Activated naive CD4-positive, alpha-beta T cell (primary cell): ENCODE data around the gene PLPPR3.
"Not testable (repeated sequence)": the region's sequence is repeated elsewhere in the genome, so short reads cannot be mapped to it uniquely, and the experiment has no call there.

Experiments used
- DNase-seq, 4 experiments: peaks; one replicate each; lab custom pipeline; 2025; lab: John Stamatoyannopoulos, UW

Gene PLPPR3

GRCh38 chr19:853014-853585 is 31.3 kb upstream of the PLPPR3 start:
- DNase-seq: no peak

- DNase-seq: no peak
Measured at GRCh38 chr19:852136-853013, 30.6 kb upstream of the PLPPR3 start, which contains the start of gene ELANE. Gene ELANE, plus strand, starts transcription at chr19:852303. Its CDS starts 26 bp downstream, at chr19:852329.

DNA sequence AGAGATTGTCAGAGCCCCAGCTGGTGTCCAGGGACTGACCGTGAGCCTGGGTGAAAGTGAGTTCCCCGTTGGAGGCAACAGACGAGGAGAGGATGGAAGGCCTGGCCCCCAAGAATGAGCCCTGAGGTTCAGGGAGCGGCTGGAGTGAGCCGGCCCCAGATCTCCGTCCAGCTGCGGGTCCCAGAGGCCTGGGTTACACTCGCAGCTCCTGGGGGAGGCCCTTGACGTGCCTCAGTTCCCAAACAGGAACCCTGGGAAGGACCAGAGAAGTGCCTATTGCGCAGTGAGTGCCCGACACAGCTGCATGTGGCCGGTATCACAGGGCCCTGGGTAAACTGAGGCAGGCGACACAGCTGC is 29.2 kb upstream of the PLPPR3 start:
- DNase-seq: no peak

- no peak for DNase-seq
Measured at GRCh38 chr19:850221-850978, 28.6 kb upstream of the PLPPR3 start.

- DNase-seq: not testable (repeated sequence)
Measured at GRCh38 chr19:849195-849594, 27.4 kb upstream of the PLPPR3 start.

DNA sequence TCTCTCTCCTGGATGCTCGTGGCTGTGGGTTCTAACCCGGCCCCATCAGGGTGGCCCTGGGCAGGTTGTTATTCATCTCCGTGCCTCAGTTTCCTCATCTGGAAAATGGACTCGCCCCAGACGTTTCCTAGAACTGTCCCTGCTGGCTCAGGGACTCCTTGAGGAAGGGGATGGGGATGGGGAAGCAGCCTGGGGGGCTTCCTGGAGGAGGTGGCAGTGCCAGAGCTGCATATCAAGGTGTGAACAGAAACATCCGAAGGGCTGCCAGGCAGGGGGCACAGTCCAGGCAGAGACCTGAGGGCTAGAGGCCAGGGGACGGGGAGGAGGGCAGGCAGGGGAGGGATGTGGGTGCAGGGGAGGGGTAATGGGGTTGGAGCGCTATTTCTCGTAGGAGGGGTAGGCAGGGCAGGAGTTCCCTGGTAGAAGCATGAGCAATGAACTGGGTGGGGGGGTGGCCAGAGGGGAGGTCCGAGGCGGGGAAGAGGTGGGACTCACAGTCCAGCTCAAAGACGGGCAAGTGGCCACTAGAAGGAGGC is 26.7 kb upstream of the PLPPR3 start:
- DNase-seq: no peak

DNA sequence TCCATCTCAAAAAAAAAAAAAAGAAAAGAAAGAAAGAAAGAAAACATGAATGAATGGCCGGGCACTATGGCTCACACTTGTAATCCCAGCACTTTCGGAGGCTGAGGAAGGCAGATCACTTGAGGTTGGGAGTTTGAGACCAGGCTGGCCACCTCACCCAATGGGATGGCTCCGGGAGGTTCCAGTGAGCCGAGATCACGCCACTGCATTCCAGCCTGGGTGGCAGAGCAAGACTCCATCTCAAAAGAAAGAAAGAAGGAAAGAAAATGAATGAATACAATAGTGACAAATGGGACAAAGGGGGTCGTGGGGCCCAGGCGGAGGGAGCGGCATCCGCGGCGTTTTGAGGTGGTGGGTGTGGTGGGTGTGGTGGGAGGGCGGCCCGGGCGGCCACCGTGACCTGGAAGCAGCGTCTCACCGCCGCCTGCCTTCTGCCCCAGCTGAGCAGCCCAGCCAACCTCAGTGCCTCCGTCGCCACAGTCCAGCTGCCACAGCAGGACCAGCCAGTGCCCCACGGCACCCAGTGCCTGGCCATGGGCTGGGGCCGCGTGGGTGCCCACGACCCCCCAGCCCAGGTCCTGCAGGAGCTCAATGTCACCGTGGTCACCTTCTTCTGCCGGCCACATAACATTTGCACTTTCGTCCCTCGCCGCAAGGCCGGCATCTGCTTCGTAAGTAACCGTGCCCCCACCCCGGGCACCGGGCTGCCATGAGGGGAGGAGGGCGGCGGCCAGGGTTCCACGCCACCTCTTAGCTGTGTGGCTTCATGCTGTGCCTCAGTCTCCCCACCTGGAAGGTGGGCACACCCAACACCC is 24.2 kb upstream of the PLPPR3 start:
- DNase-seq: no peak

- no peak for DNase-seq
Measured at GRCh38 chr19:844546-844971, 22.8 kb upstream of the PLPPR3 start.

DNA sequence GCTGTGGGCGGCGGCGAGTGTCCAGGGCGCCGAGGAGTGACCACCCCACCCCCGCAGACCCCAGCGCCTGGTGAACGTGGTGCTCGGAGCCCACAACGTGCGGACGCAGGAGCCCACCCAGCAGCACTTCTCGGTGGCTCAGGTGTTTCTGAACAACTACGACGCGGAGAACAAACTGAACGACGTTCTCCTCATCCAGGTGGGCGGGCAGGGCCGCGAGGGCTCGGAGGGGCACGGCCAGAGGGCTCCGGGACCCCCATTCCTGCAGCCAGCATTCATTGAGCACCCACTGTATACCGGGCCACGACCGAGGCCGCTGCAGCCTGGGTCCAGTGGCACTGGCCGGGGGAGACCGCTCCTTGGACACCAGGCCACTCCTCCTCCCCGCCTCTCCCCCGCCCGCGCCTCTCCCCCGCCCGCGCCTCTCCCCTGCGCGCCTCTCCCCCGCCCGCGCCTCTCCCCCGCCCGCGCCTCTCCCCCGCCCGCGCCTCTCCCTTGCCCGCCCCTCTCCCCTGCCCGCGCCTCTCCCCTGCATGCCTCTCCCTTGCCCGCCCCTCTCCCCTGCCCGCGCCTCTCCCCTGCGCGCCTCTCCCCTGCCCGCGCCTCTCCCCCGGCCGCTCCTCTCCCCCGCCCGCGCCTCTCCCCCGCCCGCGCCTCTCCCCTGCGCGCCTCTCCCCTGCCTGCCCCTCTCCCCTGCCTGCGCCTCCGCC is 22.2 kb upstream of the PLPPR3 start:
- DNase-seq: no peak

DNA sequence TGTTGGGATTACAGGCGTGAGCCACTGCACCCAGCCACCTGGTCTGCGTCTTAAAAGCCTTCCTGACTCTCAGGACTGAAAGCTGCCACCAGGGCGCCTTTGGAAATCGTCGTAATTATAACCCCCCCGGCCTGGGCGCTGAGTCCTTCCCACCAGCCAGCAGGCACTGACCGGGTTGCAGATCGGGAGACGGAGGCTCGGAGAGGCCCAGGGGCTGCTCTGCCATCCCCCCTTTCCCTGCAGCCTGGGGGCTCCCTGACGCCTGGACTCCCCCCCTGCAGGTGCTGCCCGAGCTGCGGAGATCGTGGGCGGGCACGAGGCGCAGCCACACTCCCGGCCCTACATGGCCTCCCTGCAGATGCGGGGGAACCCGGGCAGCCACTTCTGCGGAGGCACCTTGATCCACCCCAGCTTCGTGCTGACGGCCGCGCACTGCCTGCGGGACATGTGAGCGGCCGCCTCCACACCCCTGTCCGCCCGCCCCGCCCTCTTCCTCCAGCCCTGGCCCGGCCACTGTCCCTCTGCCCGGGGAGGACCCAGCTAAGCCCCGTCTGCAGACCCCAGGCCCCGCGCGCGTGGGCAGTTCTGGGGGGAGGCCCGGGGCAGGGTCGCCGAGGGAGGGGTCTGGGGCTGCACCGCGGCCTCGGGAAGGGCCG is 21.6 kb upstream of the PLPPR3 start:
- no peak for DNase-seq

DNA sequence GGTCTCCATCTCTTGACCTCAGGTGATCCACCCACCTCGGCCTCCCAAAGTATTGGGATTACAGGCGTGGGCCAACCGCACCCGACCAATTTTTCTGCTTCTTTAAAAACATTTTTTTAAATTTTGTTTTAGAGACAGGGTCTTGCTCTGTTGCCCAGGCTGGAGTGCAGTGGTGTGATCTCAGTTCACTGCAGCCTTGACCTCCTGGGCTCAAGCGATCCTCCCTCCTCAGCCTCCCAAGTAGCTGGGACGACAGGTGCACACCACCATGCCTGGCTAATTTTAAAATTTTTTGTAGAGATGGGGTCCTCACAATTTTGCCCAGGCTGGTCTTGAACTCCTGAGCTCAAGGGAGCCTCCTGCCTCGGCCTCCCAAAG is 21.0 kb upstream of the PLPPR3 start:
- DNase-seq: not testable (repeated sequence)

DNA sequence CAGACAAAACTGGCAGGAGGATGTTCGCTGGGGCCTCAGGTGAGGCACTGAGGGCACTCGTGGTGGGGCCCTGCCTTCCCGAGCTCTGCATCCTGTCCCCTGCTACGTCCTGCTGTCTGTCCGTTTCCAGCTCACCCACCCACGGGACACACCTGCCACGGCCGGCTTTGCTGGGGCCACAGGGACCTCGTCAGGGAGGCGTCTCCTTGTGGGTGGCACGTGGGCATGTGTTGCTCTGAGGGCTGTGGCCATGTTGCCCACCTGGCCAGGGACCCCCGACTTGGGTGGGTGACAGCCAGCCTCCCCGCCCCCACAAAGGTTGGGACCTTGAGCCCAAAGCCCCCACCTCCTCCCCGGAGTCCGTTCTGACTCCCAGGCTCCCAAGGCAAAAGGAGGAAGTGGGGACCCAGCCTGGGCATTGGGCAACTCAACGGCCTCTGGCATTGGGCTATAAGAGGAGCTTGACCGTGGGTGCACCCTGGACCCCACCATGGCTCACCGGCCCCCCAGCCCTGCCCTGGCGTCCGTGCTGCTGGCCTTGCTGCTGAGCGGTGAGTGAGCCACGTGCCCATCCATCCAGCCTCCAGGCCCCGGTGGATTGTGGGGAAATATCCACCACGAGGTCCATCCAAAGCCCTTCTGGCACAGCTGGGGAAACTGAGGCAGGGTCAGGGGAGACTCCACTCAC is 18.9 kb upstream of the PLPPR3 start, which contains the start of gene PRTN3:
PRTN3 (plus strand) TSS at position 481 of the 688 bp plus-strand sequence; CDS start at position 491, 10 bp downstream.
- DNase-seq: no peak

GRCh38 chr19:835210-835810 is 13.6 kb upstream of the PLPPR3 start:
- DNase-seq: no peak

DNA sequence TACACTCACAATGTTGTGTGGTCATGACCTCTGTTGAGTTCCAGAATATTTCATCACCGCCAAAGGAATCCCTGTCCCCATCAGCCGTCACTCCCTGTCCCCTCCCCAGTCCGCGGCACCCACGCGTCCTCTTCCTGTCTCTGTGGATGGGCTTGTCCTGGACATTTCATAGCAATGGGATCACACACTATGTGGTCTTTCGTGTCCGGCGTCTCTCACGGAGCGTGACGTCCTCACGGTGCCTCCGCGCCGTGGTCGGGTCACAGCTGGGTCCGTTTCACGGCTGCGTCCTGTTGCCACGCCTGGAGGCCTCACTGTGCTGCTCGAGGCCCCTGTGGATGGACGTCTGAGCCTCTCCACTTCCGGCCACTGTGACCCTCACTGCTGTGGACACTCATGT is 12.5 kb upstream of the PLPPR3 start:
- no peak for DNase-seq

DNA sequence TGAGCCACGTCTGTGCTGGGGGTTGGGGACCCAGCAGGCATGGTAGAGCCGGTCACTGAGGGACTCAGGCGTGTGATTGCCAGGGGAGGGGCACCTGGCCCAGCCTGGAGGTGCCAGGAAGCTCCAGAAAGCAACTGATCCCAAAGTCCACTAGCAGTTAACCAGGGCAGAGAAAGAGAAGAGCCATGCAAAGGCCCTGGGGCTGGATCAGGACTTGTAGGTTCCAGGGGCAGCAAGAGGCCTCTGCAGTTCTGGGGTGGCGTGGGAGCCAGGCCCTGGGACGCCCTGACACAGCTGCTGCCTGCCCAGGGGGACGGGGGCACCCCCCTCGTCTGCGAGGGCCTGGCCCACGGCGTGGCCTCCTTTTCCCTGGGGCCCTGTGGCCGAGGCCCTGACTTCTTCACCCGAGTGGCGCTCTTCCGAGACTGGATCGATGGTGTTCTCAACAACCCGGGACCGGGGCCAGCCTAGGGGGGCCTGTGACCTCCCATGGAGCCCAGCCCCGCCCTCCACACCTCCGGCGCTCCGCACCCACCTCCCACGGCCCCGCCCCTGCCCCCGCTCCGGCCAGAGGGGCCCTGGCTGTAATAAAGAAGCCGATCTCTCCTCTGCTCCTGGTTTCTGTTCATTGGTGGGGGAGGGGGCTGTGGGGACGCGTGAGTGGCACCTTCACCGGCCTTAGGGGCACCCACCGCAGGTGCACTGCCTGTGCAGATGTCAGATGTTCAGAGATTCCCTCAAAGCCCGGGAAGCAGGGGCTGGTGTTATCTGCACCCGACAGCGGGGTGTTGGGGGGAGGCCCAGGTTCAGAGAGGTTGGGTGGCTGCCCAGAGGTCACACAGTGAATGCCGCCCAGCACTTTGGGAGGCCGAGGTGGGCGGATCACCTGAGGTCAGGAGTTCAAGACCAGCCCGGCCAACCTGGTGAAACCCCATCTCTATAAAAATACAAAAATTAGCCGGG is 9.9 kb upstream of the PLPPR3 start:
- DNase-seq: no peak

GRCh38 chr19:829129-829758 is 7.5 kb upstream of the PLPPR3 start:
- DNase-seq: no peak

DNA sequence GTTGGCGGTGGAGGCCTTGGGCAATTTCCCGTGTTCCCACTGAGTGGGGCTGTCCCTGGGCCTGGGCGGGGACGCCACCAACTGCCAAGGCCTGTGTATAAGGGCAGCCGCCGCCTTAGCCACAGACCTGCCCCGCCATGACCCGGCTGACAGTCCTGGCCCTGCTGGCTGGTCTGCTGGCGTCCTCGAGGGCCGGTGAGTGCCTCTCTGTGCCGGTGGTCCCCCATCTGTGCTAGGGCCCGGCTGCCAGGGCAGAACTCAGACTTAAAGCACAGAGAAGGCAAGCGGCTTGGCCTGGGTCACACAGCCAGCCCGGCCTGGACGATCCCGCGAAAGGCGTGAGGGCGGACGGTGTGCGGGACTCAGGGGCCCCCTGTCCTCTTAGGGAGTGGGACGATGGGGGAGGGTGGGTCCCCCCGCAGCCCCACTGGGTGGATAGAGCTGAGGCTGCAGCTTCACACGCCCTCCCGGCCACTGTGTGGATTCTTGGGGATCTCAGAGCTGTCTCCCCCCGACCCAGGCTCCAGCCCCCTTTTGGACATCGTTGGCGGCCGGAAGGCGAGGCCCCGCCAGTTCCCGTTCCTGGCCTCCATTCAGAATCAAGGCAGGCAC is 6.1 kb upstream of the PLPPR3 start, which contains the start of gene AZU1:
AZU1 (plus strand) TSS at position 128 of the 612 bp plus-strand sequence; CDS start at position 138, 10 bp downstream.
- no peak for DNase-seq
